WERI-Rb-1 (cell line): ENCODE measurements around the gene COMMD1.
A peak's percentile ranks its signal among the peaks of the same experiment; 100 is the strongest.

Experiments
- DNase-seq: peaks from one replicate; pipeline ENCODE4 v3.0.0-alpha.2; 2020
- H3K27ac ChIP-seq: fragments of 250-450 bp; sonication (Bioruptor Pico); 2 replicates; pipeline ENCODE4 v1.5.1; 2020; ENCODE audit warnings: mild to moderate bottlenecking, moderate library complexity
- H3K27me3 ChIP-seq: fragments of 250-450 bp; sonication (Bioruptor Pico); 2 replicates; pipeline ENCODE4 v1.5.1; 2021; ENCODE audit warnings: mild to moderate bottlenecking, low read depth, moderate library complexity; ENCODE audit not compliant: insufficient read depth, severe bottlenecking
- H3K36me3 ChIP-seq: fragments of 250-450 bp; sonication (Bioruptor Pico); 2 replicates; pipeline ENCODE4 v1.5.1; 2020; ENCODE audit warnings: mild to moderate bottlenecking, moderate library complexity
- H3K4me3 ChIP-seq: 2 replicates; pipeline ENCODE4 v1.5.1; 2011; ENCODE audit warnings: low read depth, mild to moderate bottlenecking, control low read depth, low read length
- H3K9me3 ChIP-seq: fragments of 250-450 bp; sonication (Bioruptor Pico); 2 replicates; pipeline ENCODE4 v1.5.1; 2021; ENCODE audit warnings: mild to moderate bottlenecking, moderate library complexity; ENCODE audit not compliant: severe bottlenecking
- TF ChIP-seq, protein P1 (sequence below): IDR thresholded peaks from 2 replicates; pipeline ENCODE4 v1.5.1; 2011; ENCODE audit warnings: low read depth, mild to moderate bottlenecking, control low read depth, inconsistent platforms, low read length

The COMMD1 gene

DNA sequence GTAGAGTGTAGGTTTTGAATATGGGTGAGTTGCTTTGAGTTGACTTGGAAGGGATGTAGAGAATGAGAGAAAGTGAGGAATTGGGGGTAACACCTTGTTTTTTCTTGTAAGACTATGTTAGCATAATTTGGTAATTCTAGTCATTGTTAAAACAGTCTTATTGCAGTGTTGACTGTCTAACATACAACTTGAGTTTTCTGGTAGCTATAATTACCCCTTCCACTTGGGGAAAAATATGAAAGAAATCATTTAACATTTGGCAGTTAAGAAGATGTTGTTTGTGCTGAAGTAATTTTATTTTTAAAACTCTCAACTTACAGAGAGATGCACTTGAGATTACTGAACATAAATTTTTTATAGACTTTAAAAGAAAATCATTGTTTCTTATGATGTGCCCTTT lies 108.2 kb downstream of the COMMD1 start:
- no peak overlapping the region for H3K27ac ChIP-seq

DNA sequence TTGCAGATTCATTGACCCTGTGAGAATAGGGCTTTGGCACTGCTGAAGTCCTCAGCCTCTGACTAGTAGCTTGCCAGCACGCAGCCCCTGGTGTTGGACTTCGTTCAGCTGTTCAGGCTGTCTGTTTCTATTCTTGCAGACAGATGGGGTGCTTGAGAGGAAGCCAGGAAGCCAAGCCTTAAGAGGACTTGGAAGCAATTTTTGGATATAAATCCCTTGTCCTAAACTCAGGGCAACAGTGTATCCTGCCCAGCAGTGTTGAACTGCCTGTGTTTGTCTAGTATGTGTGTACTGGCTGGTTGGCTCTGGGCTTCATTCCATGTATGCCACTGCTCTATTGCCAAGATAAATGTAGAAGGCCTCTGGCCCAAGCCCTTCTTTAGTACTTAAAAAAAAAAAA lies 108.6 kb downstream of the COMMD1 start:
- H3K27ac ChIP-seq, result no peak overlapping the region
- no peaks in the 10 kb centered on the region for H3K9me3 ChIP-seq
- H3K4me3 ChIP-seq, result no peak overlapping the region
- TF ChIP-seq, protein P1, sequence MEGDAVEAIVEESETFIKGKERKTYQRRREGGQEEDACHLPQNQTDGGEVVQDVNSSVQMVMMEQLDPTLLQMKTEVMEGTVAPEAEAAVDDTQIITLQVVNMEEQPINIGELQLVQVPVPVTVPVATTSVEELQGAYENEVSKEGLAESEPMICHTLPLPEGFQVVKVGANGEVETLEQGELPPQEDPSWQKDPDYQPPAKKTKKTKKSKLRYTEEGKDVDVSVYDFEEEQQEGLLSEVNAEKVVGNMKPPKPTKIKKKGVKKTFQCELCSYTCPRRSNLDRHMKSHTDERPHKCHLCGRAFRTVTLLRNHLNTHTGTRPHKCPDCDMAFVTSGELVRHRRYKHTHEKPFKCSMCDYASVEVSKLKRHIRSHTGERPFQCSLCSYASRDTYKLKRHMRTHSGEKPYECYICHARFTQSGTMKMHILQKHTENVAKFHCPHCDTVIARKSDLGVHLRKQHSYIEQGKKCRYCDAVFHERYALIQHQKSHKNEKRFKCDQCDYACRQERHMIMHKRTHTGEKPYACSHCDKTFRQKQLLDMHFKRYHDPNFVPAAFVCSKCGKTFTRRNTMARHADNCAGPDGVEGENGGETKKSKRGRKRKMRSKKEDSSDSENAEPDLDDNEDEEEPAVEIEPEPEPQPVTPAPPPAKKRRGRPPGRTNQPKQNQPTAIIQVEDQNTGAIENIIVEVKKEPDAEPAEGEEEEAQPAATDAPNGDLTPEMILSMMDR, result no peak
- H3K36me3 ChIP-seq, result no peaks in the 10 kb centered on the region
- no peaks in the 10 kb centered on the region for H3K27me3 ChIP-seq
- peak; percentile 30 for DNase-seq

More for the DNA sequence above, 108.2 kb downstream of the COMMD1 start:
- TF ChIP-seq, protein P1, result no peak
- H3K4me3 ChIP-seq, result no peak overlapping the region
- H3K36me3 ChIP-seq, result no peaks in the 10 kb centered on the region
- no peaks in the 10 kb centered on the region for H3K9me3 ChIP-seq
- DNase-seq, result no peak
- no peaks in the 10 kb centered on the region for H3K27me3 ChIP-seq

DNA sequence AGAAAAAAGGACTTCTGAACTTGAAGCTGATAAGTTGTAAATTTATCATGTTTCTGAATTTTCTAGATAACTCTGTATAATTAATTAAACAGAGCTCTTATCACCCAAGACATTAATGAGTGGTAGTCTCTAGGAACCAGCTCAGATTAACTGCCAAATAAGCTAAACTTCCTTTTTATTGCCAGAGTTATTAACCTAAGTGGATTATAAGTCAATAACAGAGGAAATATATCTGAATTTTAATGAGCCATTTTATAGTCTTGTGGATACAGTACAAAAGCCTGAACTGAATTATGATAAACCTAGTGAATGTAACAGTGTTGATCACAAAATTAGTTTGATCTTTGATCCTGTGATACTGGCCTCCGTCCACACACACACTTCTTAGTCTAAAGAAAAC lies 111.5 kb downstream of the COMMD1 start:
- Histone ChIP-seq H3K27ac (no peak overlapping the region), H3K36me3 (no peaks in the 10 kb centered on the region), H3K9me3 (no peaks in the 10 kb centered on the region), H3K27me3 (no peaks in the 10 kb centered on the region), H3K4me3 (no peak overlapping the region)
- TF ChIP-seq, protein P1, result no peak
- no peak for DNase-seq

DNA sequence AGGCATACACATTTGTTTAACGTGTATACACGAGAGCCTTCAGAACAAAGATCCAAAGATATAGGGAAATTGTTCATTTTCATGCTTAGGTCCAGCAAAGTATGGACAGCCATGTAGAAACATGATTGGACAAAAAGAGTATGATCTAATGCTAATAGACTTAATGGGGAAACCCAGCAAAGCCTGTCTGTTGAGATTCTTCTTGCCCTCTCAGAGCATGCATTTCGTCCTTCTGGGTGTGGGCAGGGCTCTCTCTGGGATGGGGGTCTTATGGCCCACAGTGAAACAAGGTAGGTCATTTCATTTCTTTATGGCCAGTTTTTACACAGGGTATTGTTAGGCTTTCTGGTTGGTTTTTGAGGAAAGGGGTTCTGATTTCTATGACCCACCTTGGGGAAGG lies 124.4 kb downstream of the COMMD1 start:
- no peaks in the 10 kb centered on the region for H3K36me3 ChIP-seq
- H3K9me3 ChIP-seq, result no peaks in the 10 kb centered on the region
- no peak overlapping the region for H3K27ac ChIP-seq
- no peak for DNase-seq
- no peaks in the 10 kb centered on the region for H3K27me3 ChIP-seq
- no peak overlapping the region for H3K4me3 ChIP-seq
- TF ChIP-seq, protein P1, result no peak

DNA sequence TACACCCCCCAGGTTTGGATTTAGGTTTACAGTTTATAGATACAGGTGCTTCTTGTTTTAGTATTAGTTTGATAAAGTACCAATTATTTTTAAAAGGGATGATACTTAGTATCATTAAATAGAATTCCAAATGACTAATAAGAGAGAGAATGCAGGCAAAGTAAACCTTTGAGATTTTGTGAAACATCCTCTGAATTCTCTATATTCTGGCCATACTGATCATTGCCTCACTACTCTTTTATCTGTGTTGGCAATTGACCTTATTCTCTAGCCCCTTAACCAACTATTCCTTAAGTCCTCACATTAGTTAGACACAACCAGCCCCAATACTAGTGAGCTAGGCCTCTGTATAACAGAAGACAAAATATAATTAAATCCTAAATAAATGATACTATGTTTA lies 125.4 kb downstream of the COMMD1 start:
- Histone ChIP-seq H3K27me3 (no peaks in the 10 kb centered on the region), H3K9me3 (no peaks in the 10 kb centered on the region), H3K36me3 (no peaks in the 10 kb centered on the region), H3K27ac (no peak overlapping the region), H3K4me3 (no peak overlapping the region)
- TF ChIP-seq, protein P1, result no peak
- no peak for DNase-seq

DNA sequence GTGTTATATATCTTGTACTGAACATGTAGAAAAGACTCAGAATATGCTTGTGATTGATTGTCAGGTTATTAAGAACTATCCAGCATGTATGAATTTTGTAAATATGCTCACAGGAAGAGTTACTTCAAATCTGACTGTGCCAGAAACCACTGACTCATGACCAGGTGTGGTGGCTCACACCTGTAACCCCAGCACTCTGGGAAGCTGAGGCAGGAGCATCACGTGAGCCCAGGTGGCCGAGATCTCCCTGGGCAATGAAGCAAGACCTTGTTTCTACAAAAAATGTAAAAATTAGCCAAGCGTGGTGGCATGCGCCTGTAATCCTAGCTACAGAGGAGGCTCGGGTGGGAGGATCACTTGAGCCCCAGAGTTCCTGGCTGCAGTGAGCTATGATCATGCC lies 126.6 kb downstream of the COMMD1 start:
- Histone ChIP-seq H3K36me3 (no peaks in the 10 kb centered on the region), H3K4me3 (no peak overlapping the region), H3K27ac (no peak overlapping the region), H3K27me3 (no peaks in the 10 kb centered on the region), H3K9me3 (no peaks in the 10 kb centered on the region)
- DNase-seq, result no peak
- TF ChIP-seq, protein P1, result no peak
